GM21390 (cell line): Measurements from ENCODE around the gene SLC7A7.
A peak's percentile ranks its signal among the peaks of the same experiment; 100 is the strongest.
"Not testable (repeated sequence)": the region's sequence is repeated elsewhere in the genome, so short reads cannot be mapped to it uniquely, and the experiment has no call there.

Experiments used
- ATAC-seq: cut with Tn5 transposase; IDR thresholded peaks from one replicate; pipeline ENCODE4 v1.9.1; 2021; ENCODE audit not compliant: unreplicated experiment

The SLC7A7 gene

GRCh38 chr14:22761734-22762133, 53.5 kb downstream of the SLC7A7 start:
- no peak for ATAC-seq

- ATAC-seq, result not testable (repeated sequence)
Measured at GRCh38 chr14:22757972-22758650, 57.1 kb downstream of the SLC7A7 start.

GRCh38 chr14:22753586-22753985, 61.6 kb downstream of the SLC7A7 start:
- no peak for ATAC-seq

- no peak for ATAC-seq
Measured at GRCh38 chr14:22752422-22752821, 62.8 kb downstream of the SLC7A7 start.

GRCh38 chr14:22748631-22749068, 66.6 kb downstream of the SLC7A7 start:
- ATAC-seq, result no peak

GRCh38 chr14:22748206-22748605, 67.0 kb downstream of the SLC7A7 start:
- ATAC-seq, result no peak

GRCh38 chr14:22747769-22748168, 67.5 kb downstream of the SLC7A7 start:
- ATAC-seq, result no peak

GRCh38 chr14:22740020-22740419, 75.2 kb downstream of the SLC7A7 start:
- ATAC-seq, result no peak

GRCh38 chr14:22739423-22739822, 75.8 kb downstream of the SLC7A7 start:
- no peak for ATAC-seq

- ATAC-seq, result peak; percentile 67
Measured at GRCh38 chr14:22737052-22737451, 78.2 kb downstream of the SLC7A7 start.

- not testable (repeated sequence) for ATAC-seq
Measured at GRCh38 chr14:22736384-22736783, 78.9 kb downstream of the SLC7A7 start.

- no peak for ATAC-seq
Measured at GRCh38 chr14:22735096-22735495, 80.1 kb downstream of the SLC7A7 start.

- ATAC-seq, result no peak
Measured at GRCh38 chr14:22733829-22734228, 81.4 kb downstream of the SLC7A7 start.

- ATAC-seq, result not testable (repeated sequence)
Measured at GRCh38 chr14:22732062-22732461, 83.2 kb downstream of the SLC7A7 start.

GRCh38 chr14:22726012-22726411, 89.2 kb downstream of the SLC7A7 start:
- ATAC-seq, result no peak

- ATAC-seq, result not testable (repeated sequence)
Measured at GRCh38 chr14:22725374-22725773, 89.9 kb downstream of the SLC7A7 start.

GRCh38 chr14:22724847-22725246, 90.4 kb downstream of the SLC7A7 start:
- not testable (repeated sequence) for ATAC-seq

- no peak for ATAC-seq
Measured at GRCh38 chr14:22723815-22724214, 91.4 kb downstream of the SLC7A7 start.
